GM18499 (cell line): Measurements from ENCODE around the gene MTMR12.

Experiments used
- ATAC-seq: cut with Tn5 transposase; IDR thresholded peaks from one replicate; pipeline ENCODE4 v1.9.1; 2021; ENCODE audit warnings: moderate number of reproducible peaks; ENCODE audit not compliant: insufficient read depth, unreplicated experiment

MTMR12 gene

DNA sequence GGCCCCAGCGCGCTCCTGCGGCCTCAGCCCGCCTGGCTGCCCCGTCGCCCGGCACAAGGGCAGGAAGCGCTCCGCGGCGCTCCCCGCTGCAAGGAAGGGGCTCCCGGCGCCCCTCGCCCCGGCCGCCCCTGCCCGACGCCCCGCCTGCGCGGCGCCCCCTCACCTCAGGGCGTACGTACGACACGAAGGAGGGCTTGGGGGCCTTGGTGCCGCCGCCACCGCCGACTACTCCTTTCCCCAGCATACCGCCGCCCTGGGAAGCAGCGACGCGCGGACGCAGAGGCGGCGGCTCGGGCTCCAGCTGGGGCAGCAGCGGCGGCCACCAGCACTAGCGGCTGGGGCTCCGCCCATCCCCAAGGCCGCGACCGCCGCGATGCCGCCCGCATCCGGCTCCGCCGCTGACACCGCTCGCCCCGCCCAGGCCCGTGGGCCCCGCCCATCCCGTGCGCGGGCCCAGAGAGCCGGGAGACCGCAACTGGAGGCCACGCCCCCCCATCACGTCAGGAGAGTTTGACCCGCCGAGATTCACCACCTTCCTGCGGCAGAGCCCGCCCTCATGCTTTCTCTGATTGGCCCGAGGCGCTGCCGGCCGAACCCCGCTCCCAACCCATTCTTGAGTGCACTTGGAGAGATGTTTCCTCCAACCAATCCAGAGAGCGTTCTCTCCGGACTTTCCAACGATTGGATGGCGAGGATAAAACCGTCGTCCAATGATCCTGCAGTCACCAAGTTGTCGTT lies at the start of gene MTMR12:
Gene MTMR12, minus strand, starts transcription at position 345 of the 738 bp plus-strand sequence. Its CDS starts 101 bp downstream, at position 244.
- ATAC-seq, result peak; percentile 98

- no peak for ATAC-seq
Observed at GRCh38 chr5:32362527-32362926, 49.8 kb upstream of the MTMR12 start.

DNA sequence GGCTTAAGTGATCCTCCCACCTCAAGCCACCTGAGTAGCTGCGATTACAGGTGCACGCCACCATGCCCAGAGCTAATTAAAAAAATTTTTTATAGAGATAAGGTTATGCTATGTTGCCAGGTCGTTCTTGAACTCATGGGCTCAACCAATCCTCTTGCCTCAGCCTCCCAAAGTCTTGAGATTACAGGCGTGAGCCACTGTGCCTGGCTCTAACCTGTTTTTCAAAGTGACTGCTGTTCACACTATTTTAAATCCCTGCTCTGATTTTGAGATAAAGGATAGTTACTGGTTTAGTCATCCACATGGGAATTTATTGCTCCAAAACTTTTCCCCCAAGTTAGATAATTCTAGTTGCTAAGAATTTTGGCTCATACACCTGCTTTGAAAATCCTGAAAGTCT lies 48.2 kb upstream of the MTMR12 start:
- ATAC-seq, result no peak

GRCh38 chr5:32358611-32359010 lies 45.9 kb upstream of the MTMR12 start:
- ATAC-seq, result no peak

GRCh38 chr5:32357658-32358057 lies 44.9 kb upstream of the MTMR12 start:
- ATAC-seq, result no peak

- no peak for ATAC-seq
Observed at GRCh38 chr5:32355686-32356085, 42.9 kb upstream of the MTMR12 start.

GRCh38 chr5:32353420-32353819 lies 40.7 kb upstream of the MTMR12 start:
- ATAC-seq, result no peak

GRCh38 chr5:32352685-32353084 lies 39.9 kb upstream of the MTMR12 start:
- ATAC-seq, result no peak

- no peak for ATAC-seq
Observed at GRCh38 chr5:32346869-32347268, 34.1 kb upstream of the MTMR12 start.

DNA sequence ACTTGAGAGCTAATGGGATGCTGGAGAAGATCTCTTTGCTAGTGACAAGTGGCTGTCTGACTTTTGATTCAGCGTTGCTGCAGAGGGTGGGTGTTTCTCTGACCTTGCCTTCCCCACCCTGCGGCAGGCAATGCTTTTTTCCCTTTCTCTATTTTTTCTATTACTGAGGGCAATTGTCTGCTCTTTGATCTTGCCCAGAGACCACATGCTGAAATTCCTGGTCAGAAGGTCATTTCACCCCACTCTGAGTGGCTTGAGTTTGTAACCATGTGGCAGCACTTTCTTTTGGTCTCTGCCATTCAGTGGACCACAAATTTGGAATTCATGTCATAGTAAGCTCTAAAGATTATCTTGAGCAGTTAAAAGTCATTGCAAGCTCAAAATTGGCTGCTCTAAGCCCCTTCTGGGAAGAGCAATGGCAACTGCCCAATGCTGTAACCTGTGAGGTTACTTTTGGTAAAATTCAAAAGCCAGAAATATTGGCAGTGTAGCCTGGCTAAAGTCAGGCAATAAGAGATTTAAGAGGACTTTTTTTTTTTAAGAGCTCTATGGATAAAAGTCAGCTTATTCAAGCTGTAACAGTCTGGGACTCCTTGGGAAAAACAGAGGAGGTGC lies 30.4 kb upstream of the MTMR12 start:
- ATAC-seq, result no peak

DNA sequence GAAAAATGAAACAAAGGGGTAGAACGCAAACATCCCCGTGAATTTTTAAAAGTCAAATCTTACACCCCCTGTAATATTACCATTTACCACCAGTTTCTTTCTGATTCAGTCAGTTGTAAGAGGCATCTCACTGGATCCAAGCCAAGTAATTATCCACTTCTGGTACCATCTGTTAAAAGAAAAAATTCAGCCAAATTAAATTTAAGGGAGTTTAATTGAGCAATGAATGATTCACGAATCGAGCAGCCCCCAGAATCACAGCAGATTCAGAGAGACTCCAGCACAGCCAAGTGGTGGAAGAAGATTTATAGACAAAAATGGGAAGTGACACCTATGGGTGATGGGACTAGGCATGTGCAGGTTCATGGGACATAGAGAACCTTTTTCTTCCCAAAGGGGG lies 29.9 kb upstream of the MTMR12 start:
- no peak for ATAC-seq

- no peak for ATAC-seq
Observed at GRCh38 chr5:32339878-32340277, 27.1 kb upstream of the MTMR12 start.

GRCh38 chr5:32339198-32339597 lies 26.5 kb upstream of the MTMR12 start:
- ATAC-seq, result no peak

- ATAC-seq, result no peak
Observed at GRCh38 chr5:32332966-32333365, 20.2 kb upstream of the MTMR12 start.

DNA sequence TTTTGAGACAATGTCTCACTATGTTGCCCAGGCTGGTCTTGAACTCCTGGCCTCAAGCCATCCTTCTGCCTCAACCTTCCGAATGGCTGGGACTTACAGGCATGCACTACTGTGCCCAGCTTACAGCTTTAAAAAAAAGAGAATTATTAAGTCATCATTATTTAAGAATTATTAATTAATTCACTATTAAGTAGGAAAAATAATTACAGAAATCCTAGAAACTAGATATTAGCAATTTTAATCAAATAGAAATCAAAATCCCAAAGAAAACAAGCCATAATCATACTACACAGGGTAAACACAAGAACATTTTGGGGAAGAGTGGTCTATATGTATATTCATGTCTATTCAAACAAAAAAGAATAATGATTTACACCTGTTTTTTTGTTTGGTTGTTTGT lies 19.6 kb upstream of the MTMR12 start:
- ATAC-seq, result no peak

- no peak for ATAC-seq
Observed at GRCh38 chr5:32331935-32332274, 19.2 kb upstream of the MTMR12 start.

DNA sequence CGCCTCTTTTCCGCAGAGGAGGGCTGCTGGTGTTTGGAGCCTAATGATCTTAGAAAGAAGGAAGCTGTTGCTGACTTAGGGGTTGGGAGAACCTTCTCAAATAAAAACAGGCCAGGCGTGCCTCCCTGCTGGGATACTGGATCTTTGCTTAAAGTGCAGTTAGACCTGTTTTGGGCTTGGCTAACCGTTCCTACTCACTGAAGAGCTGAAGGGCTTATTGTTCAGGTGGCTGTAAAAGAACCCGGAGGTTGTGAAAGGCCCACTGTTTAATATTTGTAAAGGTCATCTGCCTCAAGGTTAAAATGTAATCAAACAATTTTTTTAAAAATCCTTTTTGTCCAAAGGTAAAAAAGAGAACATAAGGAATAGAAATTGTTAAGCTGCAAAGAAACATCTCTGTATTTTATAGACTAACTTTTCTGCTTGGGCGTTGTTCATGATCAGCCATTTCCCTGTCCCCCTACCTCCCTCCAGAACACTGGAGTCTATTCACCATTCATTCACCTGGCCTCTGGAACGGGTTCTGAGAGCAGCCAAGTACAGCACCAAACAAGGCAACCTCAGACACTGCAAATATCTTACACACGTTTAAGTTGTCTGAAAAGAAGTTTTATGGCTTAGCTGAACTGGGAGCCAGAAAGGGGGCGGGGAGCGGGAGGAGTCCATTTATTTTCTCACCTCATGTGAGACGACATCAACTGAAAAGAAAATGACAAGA lies 18.6 kb upstream of the MTMR12 start:
- ATAC-seq, result no peak

- ATAC-seq, result no peak
Observed at GRCh38 chr5:32330126-32330971, 17.6 kb upstream of the MTMR12 start.

DNA sequence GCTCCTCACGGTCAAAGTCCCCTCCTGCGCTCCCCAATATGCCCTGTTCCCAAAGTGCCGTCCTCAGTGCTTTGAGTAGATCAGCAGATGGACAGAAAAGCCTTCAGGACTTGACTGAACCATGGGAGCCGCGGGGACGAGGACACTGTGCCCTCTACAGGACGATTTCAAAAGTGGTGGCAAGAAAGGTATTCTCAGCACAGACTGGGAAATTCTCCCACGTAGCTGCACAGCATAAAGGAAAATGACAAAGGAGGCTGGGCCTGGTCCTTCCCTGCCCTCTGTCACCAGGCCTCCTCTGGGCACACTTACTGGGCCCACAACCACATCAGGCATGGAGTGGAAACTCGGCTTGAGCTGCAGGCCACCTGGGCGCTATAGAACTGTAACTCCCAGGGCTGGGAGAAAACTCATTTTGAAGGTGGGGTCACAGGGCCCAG lies 16.7 kb upstream of the MTMR12 start:
- peak; percentile 45 for ATAC-seq

GRCh38 chr5:32326216-32326772 lies 13.6 kb upstream of the MTMR12 start:
- ATAC-seq, result no peak
